Activated T-helper 1 cell treated with anti-CD3 and anti-CD28 coated beads, Interleukin-2, amount 50 U/mL, for 16 hours (primary cell): Measurements from ENCODE around the gene TMEM14C.
"Not testable (repeated sequence)": the region's sequence is repeated elsewhere in the genome, so short reads cannot be mapped to it uniquely, and the experiment has no call there.

ENCODE experiments used
- DNase-seq, 2 donors: peaks; one replicate each; pipeline ENCODE4 v3.0.0-alpha.2; 2020; ENCODE audit warnings: low read depth in 1 of 2, low spot score in 1 of 2

Gene TMEM14C

DNA sequence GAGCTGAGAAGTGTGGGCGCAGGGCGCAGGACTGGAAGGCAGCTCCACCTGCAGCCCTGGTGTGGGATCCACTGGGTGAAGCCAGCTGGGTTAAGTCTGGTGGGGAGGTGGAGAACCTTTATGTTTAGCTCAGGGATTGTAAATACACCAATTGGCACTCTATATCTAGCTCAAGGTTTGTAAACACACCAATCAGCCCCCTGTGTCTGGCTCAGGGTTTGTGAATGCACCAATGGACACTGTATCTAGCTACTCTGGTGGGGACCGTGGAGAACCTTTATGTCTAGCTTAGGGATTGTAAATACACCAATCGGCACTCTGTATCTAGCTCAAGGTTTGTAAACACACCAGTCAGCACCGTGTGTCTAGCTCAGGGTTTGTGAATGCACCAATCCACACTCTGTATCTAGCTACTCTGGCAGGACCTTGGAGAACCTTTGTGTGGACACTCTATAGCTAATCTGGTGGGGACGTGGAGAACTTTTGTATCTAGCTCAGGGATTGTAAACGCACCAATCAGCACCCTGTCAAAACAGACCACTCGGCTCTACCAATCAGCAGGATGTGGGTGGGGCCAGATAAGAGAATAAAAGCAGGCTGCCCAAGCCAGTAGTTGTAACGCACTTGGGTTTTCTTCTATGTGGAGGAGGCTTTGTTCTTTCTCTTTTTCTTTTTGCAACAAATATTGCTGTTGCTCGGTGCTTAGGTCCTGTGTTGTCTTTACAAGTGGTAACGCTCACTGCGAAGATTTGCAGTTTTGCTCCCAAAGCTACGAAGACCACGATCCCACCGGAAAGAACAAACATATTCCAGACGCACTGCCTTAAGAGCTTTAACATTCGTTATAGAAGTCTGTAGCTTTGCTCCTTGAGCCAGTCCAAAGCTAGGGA lies 1.7 kb upstream of the TMEM14C start:
- not testable (repeated sequence) for DNase-seq

- no peak for DNase-seq
Observed at GRCh38 chr6:10721850-10722569, 860 bp upstream of the TMEM14C start.

- DNase-seq = no peak
Observed at GRCh38 chr6:10722570-10722819, 375 bp upstream of the TMEM14C start.

- DNase-seq = no peak
Observed at GRCh38 chr6:10723567-10723881, 654 bp downstream of the TMEM14C start.

DNA sequence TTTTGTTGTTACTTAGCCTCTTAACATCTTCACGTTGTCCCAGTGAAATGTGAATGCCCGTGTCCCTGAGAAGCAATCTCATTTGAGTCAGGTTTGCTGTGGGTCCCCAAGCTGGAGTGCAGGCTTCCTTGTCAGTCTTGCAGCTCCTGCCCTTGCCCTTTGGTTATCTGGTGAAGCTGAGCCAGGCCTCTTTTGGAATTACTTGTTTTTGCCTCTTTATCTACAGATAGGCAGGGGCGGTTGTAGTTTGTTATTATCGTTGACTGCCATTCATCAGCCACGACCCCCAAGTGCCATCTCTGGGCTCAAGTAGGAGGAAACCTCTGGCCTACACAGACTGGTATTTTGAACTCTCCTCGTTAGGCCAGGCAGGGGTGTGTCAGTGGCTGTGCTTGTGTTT lies 2.2 kb downstream of the TMEM14C start:
- DNase-seq = no peak

DNA sequence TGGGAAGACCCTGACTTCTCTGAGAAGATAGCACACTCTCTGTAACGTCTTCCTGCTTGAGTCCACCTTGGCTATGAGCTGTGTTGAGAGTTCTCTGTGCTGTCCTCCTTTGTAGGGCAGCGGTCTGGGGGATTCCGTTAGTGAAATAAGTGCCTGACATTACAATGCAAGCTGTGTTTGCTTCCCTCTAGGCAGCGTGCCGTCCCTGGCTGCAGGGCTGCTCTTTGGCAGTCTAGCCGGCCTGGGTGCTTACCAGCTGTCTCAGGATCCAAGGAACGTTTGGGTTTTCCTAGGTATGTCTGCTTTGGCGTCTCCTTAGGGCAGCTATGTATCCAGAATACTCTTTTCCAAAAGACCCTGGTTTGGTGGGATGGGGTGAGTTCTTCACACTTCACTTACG lies 2.8 kb downstream of the TMEM14C start:
- DNase-seq = no peak

DNA sequence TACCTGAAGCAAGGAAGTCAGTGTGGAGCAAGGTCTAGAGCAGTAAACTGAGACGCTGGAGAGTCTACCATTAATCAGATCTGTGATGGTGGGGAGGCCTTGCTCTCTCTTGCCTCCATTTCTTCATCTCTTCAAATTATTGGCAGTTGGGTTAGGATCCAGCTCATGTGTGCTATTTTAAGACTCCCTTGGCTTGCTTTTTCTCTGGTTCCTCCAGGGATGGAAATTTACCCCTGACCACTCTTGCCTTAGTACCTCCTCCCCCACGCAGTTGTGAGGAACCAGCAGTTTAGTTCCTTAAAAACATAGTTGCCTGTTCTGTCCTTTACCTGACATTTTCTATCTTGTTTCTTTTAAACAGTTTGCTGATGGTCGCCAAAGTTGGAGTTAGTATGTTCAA lies 7.4 kb downstream of the TMEM14C start:
- no peak for DNase-seq

GRCh38 chr6:10733151-10733715 lies 10.4 kb downstream of the TMEM14C start:
- DNase-seq = no peak

DNA sequence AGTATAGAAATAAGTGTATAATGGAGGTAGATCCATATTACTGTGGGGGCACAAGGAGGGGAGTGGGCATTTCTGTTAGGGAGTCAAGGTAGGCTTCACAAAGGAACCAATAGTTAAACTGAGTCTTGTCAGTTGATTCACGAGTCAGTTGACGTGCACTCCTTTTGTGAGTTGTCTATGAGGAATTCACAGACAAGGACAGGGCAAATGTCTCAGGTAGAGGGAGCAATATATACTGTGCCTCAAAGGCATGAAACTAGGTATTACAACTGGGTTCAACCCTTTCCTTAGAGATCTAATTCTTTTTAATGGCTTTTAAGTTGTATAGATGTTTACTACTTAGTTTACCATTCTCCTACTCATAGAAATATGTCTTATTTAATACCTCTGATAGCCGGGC lies 11.0 kb downstream of the TMEM14C start:
- DNase-seq = no peak

GRCh38 chr6:10736731-10737130 lies 13.9 kb downstream of the TMEM14C start:
- no peak for DNase-seq

GRCh38 chr6:10740061-10740460 lies 17.2 kb downstream of the TMEM14C start:
- no peak for DNase-seq

DNA sequence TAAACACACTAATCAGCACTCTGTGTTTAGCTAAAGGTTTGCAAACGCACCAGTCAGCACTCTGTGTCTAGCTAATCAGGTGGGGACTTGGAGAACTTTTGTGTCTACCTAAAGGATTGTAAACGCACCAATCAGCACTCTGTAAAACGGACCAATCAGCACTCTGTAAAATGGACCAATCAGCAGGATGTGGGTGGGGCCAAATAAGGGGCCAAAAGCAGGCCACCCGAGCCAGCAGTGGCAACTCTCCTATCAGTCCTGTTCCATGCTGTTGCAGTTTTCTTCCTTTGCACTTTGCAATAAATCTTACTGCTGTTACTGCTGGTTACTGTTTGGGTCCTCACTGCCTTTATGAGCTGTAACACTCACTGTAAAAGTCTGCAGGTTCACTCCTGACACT lies 18.8 kb downstream of the TMEM14C start:
- DNase-seq = not testable (repeated sequence)

- DNase-seq = no peak
Observed at GRCh38 chr6:10742251-10742650, 19.4 kb downstream of the TMEM14C start.

DNA sequence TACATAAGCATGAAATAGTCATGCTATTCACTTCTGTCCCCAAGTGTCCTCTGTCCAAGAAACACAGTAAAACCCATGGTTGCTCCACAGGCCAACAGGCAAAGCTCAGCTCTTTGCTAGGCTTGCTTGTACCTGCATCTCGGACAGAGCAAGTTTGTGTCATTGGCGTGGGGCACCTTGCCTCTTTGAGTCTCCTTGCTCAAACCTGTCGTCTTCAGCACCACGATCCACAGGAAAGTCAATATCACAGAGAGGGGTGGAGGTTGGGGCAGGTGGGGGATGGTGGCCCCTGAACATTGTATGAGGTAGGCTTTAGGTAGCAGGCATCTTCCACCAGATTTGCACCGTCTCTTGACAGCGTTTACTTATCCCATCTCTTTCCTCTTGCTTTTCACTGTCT lies 20.6 kb downstream of the TMEM14C start:
- no peak for DNase-seq

- DNase-seq = no peak
Observed at GRCh38 chr6:10745116-10745515, 22.2 kb downstream of the TMEM14C start.

- DNase-seq = no peak
Observed at GRCh38 chr6:10746915-10747250, 24.0 kb downstream of the TMEM14C start.

DNA sequence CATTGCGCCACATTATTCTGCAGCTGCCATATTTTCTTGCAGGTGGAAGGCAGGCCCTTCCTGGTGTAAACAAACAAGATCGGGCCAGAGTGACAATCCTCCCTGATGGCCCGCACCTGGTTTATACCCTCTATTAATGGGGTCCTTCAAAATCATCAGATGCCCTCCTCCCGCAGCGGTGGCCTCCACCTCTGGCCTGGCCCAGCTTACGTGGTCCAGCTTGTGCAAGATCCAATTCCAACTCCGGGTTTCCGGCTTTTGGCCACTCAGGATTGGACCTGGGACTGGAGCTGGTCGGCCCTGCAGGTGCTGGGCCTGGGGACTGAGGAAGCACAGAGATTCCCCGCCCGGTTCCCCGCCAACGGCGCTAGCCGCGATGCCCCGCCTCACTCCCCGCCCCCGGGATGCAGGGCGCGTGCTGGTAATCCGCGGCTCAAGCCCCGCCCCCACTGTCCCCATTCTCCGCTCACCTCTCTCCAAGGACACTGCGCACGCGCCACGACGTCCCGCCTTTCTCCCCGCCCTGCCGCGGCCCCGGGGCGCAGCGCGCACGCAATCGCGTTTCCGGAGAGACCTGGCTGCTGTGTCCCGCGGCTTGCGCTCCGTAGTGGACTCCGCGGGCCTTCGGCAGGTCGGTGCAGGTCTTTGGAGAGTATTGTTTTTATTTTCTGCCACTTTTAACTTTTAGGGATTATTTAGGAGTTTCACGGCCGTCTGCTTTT lies 24.5 kb downstream of the TMEM14C start, which contains the start of gene TMEM14B:
Gene TMEM14B (plus strand): TSS at position 555 of the 722 bp plus-strand sequence. CDS start 1,441 bp downstream, outside the sequence.
- DNase-seq = peak; percentile 99 to 100

GRCh38 chr6:10749734-10750133 lies 26.9 kb downstream of the TMEM14C start:
- no peak for DNase-seq

DNA sequence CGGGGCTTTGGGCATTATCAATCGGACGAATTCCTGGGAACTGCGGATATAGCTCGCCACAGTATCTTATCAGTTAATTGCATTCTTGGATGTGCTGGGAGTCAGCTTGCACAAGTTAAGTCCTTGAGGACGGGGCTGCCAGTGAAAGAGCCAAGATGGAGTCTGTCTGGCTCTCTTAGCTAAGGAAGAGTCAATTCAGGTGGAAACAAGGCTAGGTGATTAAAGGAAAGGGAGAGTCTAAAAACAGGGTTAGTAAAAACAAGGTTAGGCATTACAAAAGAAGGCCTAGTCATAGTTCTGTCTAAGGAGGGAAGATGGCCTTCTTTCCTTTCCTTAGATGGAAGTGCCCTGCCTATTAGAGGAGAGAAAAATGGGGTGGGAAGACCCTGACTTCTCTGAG lies 27.7 kb downstream of the TMEM14C start:
- DNase-seq = not testable (repeated sequence)

GRCh38 chr6:10751757-10752156 lies 28.9 kb downstream of the TMEM14C start:
- not testable (repeated sequence) for DNase-seq

- no peak for DNase-seq
Observed at GRCh38 chr6:10756085-10756484, 33.2 kb downstream of the TMEM14C start.

GRCh38 chr6:10759312-10759839 lies 36.5 kb downstream of the TMEM14C start:
- DNase-seq = no peak
